HAP-1 (cell line): ENCODE data around the gene TPBG.
"Not testable (repeated sequence)": the region's sequence is repeated elsewhere in the genome, so short reads cannot be mapped to it uniquely, and the experiment has no call there.

Experiments used
- DNase-seq, 2 experiments: peaks; one replicate each; pipeline ENCODE4 v3.0.0-alpha.2; 2016 to 2020; ENCODE audit warnings: low spot score in 2 of 2
- H3K27me3 ChIP-seq: fragments of 250-450 bp; sonication (Bioruptor Pico); 2 replicates; pipeline ENCODE4 v1.5.1; 2020; ENCODE audit warnings: low read depth, mild to moderate bottlenecking, moderate library complexity
- H3K36me3 ChIP-seq: fragments of 250-450 bp; sonication (Bioruptor Pico); replicated peaks from 2 replicates; pipeline ENCODE4 v1.5.1; 2020; ENCODE audit warnings: mild to moderate bottlenecking
- H3K4me1 ChIP-seq: fragments of 250-450 bp; sonication (Bioruptor Pico); 2 replicates; pipeline ENCODE4 v1.5.1; 2020; ENCODE audit warnings: mild to moderate bottlenecking
- H3K4me3 ChIP-seq: fragments of 250-450 bp; sonication (Bioruptor Pico); 2 replicates; pipeline ENCODE4 v1.5.1; 2020; ENCODE audit warnings: mild to moderate bottlenecking, moderate library complexity
- H3K9me3 ChIP-seq: fragments of 250-450 bp; sonication (Bioruptor Pico); 2 replicates; pipeline ENCODE4 v1.5.1; 2020; ENCODE audit warnings: mild to moderate bottlenecking, moderate library complexity
- in situ Hi-C: fragments of 300-500 bp; cut with MboI; formaldehyde crosslinking; loops from 3 replicates; pipeline ENCODE4 v1.14.3; 2020; ENCODE audit warnings: low sequenced_read_pairs, inconsistent platforms, mixed read lengths

TPBG gene

DNA sequence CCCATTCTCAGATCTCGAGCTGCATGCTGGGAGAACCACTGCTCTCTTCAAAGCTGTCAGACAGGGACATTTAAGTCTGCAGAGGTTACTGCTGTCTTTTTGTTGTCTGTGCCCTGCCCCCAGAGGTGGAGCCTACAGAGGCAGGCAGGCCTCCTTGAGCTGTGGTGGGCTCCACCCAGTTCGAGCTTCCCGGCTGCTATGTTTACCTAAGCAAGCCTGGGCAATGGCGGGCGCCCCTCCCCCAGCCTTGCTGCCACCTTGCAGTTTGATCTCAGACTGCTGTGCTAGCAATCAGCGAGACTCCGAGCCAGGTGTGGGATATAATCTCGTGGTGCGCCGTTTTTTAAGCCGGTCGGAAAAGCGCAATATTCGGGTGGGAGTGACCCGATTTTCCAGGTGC, 31.2 kb downstream of the TPBG start:
- H3K27me3 ChIP-seq, in situ Hi-C loops, H3K9me3 ChIP-seq, H3K4me1 ChIP-seq, H3K4me3 ChIP-seq, H3K36me3 ChIP-seq, DNase-seq: not testable (repeated sequence)

- no peak for DNase-seq
- Histone ChIP-seq H3K36me3 (no peaks in the 10 kb centered on the region), H3K4me1 (no peaks in the 10 kb centered on the region), H3K9me3 (no peaks in the 10 kb centered on the region), H3K4me3 (no peak overlapping the region), H3K27me3 (no peaks in the 10 kb centered on the region)
- in situ Hi-C loops, result no loop called here
Observed at GRCh38 chr6:82396964-82397751, 33.5 kb downstream of the TPBG start.

GRCh38 chr6:82397962-82398692, 34.5 kb downstream of the TPBG start:
- no peaks in the 10 kb centered on the region for H3K27me3 ChIP-seq
- no peaks in the 10 kb centered on the region for H3K4me1 ChIP-seq
- no peak overlapping the region for H3K4me3 ChIP-seq
- no peaks in the 10 kb centered on the region for H3K9me3 ChIP-seq
- in situ Hi-C loops, result no loop called here
- DNase-seq, result no peak
- H3K36me3 ChIP-seq, result no peaks in the 10 kb centered on the region

GRCh38 chr6:82408952-82409431, 45.4 kb downstream of the TPBG start:
- H3K4me3 ChIP-seq, result no peak overlapping the region
- no peak for DNase-seq
- no peaks in the 10 kb centered on the region for H3K27me3 ChIP-seq
- in situ Hi-C loops, result no loop called here
- no peaks in the 10 kb centered on the region for H3K4me1 ChIP-seq
- H3K9me3 ChIP-seq, result no peaks in the 10 kb centered on the region
- H3K36me3 ChIP-seq, result no peaks in the 10 kb centered on the region

- no peaks in the 10 kb centered on the region for H3K4me1 ChIP-seq
- in situ Hi-C loops, result no loop called here
- DNase-seq, result no peak
Observed at GRCh38 chr6:82410151-82410648, 46.6 kb downstream of the TPBG start.

DNA sequence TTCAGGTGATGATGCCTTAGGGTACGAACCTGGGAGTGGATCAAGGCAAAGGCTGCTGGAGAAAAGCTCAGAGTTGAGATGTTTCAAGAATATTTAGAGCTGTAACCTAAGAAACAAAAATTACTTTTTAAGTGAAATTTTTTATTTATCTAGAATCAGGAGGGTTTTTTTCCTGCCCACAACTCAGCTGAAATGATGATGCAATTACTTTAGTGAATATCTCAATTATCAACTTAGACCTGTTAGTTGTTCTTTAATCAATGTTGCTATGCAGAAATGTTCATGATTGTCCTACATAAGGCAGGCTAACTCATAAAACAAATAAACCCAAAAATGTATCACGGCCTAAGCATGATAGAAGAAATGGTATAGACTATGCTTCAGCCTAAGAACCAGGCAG, 50.3 kb downstream of the TPBG start:
- Histone ChIP-seq H3K4me1 (no peaks in the 10 kb centered on the region), H3K36me3 (no peaks in the 10 kb centered on the region), H3K9me3 (no peaks in the 10 kb centered on the region), H3K4me3 (no peak overlapping the region), H3K27me3 (no peaks in the 10 kb centered on the region)
- DNase-seq, result no peak
- in situ Hi-C loops, result no loop called here

More at GRCh38 chr6:82410151-82410648, 46.6 kb downstream of the TPBG start:
- Histone ChIP-seq H3K4me3 (no peak overlapping the region), H3K27me3 (no peaks in the 10 kb centered on the region), H3K36me3 (no peaks in the 10 kb centered on the region), H3K9me3 (no peaks in the 10 kb centered on the region)

DNA sequence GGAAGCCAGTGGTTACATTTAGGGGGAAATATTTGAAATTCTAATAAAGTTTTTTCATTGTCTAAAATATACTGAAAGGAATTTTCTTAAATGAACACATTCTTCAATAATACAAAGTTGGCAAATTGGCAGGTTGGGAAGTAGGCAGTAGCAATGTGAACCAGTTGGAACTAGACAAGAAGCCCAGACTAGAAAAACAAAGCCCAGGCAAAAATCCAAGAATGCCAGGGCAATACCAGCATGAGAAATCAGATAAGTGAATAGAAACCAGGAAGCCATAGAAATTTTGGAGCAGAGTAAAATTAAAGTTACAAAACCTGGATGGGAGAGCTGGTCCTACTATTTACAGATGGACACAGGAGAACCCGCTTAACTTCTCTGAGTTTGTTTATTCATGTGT, 52.2 kb downstream of the TPBG start:
- DNase-seq, result no peak
- in situ Hi-C loops, result no loop called here

GRCh38 chr6:82416346-82416745, 52.7 kb downstream of the TPBG start:
- no peak for DNase-seq
- in situ Hi-C loops, result no loop called here
- Histone ChIP-seq H3K36me3 (no peaks in the 10 kb centered on the region), H3K27me3 (no peaks in the 10 kb centered on the region), H3K4me3 (no peak overlapping the region), H3K9me3 (no peaks in the 10 kb centered on the region), H3K4me1 (no peaks in the 10 kb centered on the region)

More for the DNA sequence above, 52.2 kb downstream of the TPBG start:
- Histone ChIP-seq H3K4me1 (no peaks in the 10 kb centered on the region), H3K4me3 (no peak overlapping the region), H3K27me3 (no peaks in the 10 kb centered on the region), H3K9me3 (no peaks in the 10 kb centered on the region), H3K36me3 (no peaks in the 10 kb centered on the region)
